Measurements from ENCODE around the gene HS1BP3.

HS1BP3 gene

DNA sequence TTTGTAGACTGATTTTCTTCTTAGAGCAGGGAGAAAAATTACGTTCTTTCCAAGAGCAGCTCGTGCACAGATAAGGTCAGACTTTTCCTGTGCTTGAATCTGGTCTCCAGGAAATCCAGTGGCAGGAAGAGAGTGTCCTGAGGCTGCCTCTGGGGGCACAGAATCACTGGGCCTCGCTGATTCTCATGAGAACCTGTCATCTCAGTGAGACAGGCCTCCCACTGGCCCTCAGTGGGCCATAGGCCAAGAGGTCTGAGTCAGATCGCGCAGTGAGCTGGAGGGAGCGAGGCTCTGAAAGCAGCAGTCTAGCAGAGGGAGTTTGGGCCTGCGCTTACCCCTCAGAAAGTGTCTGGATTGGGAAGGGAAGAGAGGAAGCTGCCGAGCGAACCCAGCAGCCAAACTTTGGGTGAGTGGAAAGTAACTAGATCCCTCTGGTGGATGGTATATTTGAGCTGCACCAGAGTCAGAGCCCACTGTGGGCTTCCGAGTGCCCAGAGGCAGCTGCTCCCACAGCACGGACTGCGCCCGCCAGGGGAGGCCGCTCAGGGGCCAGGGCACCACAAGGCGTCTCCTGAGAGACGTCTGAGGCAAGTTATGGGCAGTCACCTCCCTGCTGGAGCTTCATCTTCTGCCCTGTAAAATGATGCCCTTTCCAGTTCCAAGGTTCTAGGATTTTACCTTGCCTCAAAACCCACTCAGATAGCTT lies 24.2 kb upstream of the HS1BP3 start:
- DNase-seq (ENCODE audit: low spot score) = no peak

- DNase-seq (ENCODE audit: low spot score) = no peak
Observed at GRCh38 chr2:20674309-20674965, 23.5 kb upstream of the HS1BP3 start.

DNA sequence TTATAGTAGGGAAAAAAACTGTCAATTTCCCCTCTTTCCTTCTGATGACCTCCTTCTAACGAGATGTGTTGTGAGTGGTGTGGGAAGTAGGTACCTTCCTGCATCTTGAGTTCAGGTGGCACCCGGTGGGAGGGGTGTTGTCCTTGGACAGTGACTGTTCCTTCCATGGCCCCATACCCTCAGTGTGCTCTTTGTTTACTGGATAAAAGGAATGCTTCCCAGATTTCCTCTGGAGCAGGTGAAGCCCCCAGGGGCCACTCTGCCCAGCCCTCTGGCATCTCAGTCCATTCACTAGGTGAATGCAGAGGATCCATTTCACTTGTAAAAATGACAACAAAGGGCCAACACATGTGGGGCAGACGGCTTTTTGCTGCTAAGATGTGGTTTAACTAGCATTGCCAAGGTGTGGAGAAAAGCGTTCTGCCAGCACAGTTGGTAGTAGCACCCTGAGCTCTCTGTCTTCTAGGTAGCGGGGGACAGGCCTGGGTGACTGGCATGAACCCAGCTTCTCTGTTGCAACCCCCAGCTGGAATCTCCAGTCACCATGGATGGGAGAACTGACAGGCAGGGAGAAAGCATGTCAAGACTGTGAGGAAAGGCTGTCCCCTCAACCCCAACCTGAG lies 22.9 kb upstream of the HS1BP3 start:
- no peak for DNase-seq (ENCODE audit: low spot score)

DNA sequence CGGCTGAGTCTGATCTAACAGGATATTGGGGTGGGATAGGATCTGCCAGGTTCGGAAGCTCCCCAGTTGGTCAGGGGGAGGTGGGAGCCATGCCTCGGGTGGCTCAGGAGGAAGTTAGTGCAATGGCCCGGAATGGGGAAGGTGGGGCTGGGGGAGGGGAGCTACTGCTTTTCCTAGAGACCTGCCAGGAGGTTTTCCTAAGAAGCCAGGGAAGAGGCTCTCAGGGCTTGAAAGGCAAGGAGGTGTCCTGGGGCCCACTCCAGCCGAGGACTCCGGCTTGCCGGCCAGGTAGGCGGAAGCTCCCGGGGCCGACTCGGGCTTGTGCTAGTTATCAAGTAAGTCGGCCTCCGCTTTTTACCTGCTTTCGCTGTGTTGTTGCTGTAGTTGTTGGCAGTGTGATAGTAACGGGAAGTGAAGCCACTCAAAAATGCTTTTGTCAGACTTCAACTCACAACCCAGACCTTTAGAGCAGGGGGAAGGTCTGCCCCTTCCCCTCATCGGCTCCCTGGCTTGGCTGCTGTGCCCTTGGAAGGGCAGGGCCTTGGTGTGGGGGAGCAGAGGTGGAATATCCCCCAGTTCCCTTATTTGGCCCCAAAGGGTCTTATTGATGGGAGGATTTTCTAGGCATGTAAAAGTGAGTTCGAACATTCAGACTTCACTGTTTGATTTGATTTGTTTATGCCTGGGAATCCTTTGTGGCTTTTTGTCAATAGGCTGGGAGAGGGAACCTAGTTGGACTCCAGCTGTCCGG lies 21.5 kb upstream of the HS1BP3 start:
- no peak for DNase-seq (ENCODE audit: low spot score)

GRCh38 chr2:20671736-20672080 lies 20.8 kb upstream of the HS1BP3 start:
- no peak for DNase-seq (ENCODE audit: low spot score)

- no peak for DNase-seq (ENCODE audit: low spot score)
Observed at GRCh38 chr2:20671036-20671735, 20.3 kb upstream of the HS1BP3 start.

DNA sequence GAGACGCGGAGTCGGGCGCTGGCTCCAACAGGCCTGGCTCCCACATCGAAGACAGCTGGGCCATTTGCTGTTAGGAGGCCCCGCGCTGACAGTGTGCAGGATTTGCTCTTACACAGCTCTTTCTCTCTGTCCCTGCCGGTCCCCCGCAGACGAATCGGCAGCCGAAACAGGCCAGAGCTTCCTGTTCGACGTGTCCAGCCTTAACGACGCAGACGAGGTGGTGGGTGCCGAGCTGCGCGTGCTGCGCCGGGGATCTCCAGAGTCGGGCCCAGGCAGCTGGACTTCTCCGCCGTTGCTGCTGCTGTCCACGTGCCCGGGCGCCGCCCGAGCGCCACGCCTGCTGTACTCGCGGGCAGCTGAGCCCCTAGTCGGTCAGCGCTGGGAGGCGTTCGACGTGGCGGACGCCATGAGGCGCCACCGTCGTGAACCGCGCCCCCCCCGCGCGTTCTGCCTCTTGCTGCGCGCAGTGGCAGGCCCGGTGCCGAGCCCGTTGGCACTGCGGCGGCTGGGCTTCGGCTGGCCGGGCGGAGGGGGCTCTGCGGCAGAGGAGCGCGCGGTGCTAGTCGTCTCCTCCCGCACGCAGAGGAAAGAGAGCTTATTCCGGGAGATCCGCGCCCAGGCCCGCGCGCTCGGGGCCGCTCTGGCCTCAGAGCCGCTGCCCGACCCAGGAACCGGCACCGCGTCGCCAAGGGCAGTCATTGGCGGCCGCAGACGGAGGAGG lies 19.6 kb upstream of the HS1BP3 start:
- DNase-seq (ENCODE audit: low spot score) = no peak

DNA sequence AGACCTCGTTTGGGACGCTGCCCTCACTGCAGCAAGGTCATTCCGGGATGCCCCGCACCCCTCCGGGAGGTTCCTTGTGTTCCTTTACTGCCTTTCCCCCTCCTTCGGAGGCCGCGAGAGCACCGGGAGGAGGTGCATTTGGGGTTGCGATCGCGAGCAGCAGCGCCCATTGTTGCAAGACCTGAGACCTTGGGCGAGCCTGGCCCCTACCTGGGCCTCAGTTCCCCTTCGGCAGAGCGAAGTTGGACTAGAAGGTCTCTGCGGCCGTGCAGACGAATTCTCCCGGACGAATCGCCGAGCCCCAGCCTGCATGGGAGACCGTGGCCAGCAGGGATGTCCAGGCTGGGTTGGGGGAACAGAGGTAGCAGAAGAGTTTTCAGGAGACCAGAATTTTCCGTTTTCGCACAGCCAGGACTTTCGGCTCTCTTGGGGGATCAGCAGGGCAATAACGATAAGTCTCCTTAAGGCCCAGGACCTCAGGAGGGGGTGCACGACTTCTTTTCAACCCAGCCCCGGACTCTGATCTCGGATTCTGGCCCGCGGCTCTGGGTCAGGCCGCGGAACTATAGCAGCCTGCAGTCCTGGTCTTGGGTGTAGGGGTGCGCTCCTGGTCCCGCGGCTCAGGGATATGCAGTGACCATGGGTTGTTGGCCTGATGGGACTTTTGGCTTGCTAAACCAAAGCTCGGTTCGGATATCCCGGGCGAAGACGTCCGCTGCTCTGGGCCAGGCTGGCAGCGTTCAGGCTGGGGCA lies 18.8 kb upstream of the HS1BP3 start:
- DNase-seq (ENCODE audit: low spot score) = no peak

DNA sequence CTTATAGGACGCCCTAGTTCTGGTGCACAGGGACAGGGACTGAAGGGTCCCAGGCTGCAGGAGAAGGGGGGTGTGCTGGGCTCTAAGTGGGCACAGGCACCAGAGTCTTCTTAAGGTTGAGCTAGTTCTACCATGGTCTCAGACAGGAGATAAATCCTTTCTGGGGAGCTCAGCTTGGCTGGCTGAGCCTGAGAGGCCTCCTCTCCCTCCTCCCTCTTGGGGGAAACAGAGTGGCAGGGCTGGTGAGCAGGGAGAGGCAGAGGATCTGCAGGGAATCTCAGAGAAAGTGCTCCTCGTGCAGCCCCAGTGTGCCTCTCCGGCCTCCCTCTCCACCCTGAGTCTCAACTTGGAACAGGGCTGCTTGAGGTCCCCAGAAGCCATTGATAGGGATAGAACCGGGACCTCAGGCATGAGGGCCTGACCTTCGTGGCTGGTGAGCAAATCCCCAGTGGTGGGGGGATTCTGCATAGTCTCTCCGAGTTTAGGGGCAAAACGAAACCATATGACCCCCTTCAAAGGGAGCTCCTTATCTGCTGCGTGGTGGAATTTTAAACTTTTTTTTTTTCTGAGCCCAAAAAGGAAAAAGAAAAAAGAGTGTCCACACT lies 18.1 kb upstream of the HS1BP3 start:
- DNase-seq (ENCODE audit: low spot score) = no peak

DNA sequence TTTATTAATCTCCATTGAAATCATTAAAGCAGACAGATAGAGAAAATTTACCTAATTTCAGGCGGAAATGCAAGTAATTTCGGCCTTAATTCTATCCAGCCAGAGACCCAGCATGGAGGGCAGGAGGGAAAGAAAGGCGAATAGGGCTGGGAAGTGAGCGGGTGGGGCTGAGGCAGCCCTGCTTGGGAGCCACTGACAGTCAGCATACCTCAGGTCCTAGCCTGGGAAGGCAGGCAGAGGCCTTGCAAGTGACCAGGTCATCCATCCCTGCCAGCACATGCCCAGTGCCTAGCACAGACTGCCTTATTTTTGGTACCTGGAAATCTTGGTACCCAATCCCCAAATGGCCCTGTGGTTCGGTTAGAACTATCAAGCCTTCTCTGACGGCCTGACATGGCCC lies 17.6 kb upstream of the HS1BP3 start:
- DNase-seq (ENCODE audit: low spot score) = no peak

DNA sequence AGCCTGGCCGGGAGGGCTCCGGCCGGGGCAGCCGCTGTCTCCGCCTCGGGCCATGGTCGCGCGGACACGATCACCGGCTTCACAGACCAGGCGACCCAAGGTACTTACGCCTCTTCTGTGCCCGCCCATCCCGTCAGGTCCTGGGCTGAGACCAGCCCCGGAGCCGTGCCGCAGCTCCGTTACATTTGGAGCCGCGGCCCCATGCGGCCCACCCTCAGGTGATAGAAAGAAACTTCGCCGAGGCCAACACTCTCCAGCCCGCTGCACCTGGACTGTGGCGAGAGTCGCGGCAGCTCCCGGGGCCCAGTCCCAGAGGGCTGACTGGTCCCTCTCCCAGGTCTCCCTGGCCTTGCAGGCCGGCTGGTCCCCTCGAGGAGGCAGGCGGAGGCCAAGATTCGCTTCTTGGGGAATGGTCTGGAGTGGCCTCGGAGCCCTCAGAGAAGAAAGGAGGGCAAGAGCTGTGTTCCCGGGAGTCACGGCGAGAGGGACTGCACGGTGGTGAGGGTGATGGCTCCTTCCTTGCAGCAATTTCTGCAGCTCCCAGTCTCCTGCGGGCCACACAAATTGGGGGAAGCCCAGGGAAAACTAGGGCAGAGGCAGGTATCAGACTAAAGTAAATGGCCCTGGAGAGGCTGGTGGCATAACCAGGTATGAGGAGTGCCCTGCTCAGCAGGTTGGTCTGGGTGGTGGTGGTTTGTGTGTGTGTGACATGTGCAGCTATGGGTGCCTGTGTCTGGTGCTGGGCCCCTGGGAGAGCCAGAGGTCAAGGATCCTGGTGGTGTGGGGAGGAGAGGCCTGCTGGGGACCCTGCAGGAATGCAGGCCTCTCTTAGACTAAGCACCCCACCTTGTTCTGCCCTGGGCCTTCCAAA lies 16.9 kb upstream of the HS1BP3 start:
- DNase-seq (ENCODE audit: low spot score) = no peak

DNA sequence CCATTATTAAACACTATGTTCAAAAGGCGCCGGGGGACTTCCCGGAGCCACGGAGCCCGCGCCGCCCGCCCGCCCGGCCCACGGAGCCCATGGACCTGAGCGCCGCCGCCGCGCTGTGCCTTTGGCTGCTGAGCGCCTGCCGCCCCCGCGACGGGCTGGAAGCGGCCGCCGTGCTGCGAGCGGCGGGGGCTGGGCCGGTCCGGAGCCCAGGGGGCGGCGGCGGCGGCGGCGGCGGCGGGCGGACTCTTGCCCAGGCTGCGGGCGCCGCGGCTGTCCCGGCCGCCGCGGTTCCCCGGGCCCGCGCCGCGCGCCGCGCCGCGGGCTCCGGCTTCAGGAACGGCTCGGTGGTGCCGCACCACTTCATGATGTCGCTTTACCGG lies 16.2 kb upstream of the HS1BP3 start:
- DNase-seq (ENCODE audit: low spot score) = no peak

GRCh38 chr2:20666304-20667150 lies 15.6 kb upstream of the HS1BP3 start, which contains the start of gene GDF7:
Gene GDF7, plus strand, starts transcription at chr2:20667144. Its CDS starts 96 bp downstream, at chr2:20667240.
- DNase-seq (ENCODE audit: low spot score) = no peak

DNA sequence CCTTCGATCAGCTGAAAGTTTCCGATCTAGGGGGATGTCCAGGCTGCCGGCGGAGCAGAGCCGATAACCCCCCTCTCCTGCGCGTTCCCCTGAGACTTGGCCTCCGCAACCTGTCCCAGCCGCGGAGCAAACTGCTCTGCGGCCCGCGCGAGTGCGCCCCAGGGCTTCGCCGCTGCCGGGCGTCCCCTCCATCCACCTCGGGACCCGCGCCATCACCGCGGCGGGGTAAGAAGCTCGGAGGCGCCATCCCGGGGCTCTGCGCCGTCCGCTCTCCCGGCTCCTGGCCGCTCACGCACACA lies 15.1 kb upstream of the HS1BP3 start:
- no peak for DNase-seq (ENCODE audit: low spot score)

DNA sequence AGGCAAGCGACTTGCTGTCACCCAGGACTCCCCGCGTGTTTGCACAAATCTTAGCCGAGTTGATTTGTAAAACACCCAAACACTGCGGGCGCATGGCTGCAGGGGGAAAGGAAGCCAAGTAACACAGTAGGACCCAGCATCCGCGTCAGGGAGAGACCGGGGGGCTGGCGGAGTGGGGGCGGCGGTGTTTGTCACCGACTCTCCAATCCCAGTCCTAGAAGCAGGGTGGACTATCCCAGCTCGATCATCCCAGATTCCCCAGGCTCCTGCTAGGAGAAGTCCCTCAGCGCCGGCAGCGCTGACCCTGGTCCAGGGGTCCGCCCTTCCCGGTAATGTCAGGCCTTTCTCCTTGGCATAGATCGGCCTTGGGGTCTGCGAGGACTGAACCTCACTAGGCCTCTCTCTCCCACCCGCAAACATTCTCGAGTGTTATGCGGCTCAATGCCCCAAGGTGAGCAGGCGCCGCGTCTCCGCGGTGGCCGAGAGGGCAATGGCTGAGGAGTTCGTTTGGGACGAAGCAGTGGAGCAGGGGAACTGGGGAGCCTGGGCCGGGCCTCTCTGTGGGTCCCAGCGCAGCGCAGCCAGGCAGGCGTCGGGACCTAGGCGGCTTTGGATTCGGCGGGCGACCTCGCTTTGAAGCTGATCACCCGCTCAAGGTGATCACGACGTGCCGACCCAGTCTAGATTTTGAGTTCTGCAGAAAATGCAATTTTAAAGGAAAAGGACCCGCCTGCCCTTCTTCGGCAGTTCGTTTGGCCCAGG lies 14.5 kb upstream of the HS1BP3 start:
- no peak for DNase-seq (ENCODE audit: low spot score)

DNA sequence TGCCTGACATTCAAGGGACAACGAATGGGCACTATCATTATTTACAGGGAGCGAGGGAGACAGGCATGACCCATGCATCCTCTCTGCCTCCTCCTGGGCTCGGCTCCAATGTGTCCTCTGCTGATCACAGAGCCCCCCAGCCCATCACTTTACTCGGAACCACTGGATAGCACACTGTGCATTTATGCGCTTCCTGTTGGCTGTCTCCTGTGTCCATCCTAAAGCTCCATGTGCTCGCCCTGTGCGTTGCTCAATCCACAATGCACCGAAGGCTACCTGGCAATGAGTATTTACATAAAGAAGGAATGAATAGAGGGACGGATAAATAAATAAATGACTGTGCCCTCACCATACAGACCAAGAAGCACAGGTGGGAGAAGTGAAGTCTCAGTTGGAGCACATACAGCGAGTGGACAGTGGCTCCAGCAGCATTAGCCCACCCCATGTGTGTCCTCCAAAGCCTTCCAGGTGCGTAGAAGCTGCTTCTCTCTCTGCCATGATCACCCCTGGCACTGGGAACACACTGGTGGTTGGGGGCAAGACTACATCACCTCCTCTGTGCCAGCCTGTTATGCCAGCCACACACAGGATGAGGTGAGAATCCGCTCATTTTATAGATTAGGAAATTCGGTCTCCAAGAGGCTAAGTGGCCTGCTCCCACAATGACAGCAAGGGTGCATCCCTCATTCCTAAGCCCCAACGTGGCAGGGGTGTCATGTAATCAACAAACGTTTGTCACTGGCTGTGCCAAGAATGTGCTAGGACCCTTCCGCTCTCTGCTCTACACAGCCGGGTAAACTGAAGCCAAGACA lies 13.7 kb upstream of the HS1BP3 start:
- no peak for DNase-seq (ENCODE audit: low spot score)

- no peak for DNase-seq (ENCODE audit: low spot score)
Observed at GRCh38 chr2:20664071-20664390, 13.1 kb upstream of the HS1BP3 start.

Data from CD4-positive, alpha-beta T cell treated with Interleukin-15 for 4 hours (primary cell).